ENCODE data around the gene TCF4. TPM values are rescaled to one million over a fixed set of nuclear protein-coding genes. Genes with fewer than 3 reads are reported as not detected.

The TCF4 gene
- total and polyA plus RNA-seq, 2 donors (not counting 3 experiments of a cell fraction or from before 2014, with no cell fraction given) = 183 to 390 TPM

- no TSS peak for BruUV-seq (replicated peaks)
- Histone ChIP-seq H3K4me1 (ENCODE audit: control insufficient read depth, extremely low read depth, insufficient read depth, low read length) (peaks cover 6% of the 10 kb centered on the region), H3K9me1 (replicated peaks; ENCODE audit: control insufficient read depth, extremely low read depth, insufficient read depth, low read length) (no peaks in the 10 kb centered on the region), H3K9ac (replicated peaks; ENCODE audit: extremely low read depth, insufficient read depth, low read length) (no peak overlapping the region), H3K4me2 (ENCODE audit: insufficient read depth, low read length) (no peak overlapping the region), H3K36me3 (ENCODE audit: control insufficient read depth in 2 of 2, extremely low read depth in 1 of 2, insufficient read depth in 2 of 2, low read length in 2 of 2) (no peaks in the 10 kb centered on the region), H2AFZ (ENCODE audit: low read depth, low read length) (no peak overlapping the region), H4K20me1 (replicated peaks; ENCODE audit: control insufficient read depth, extremely low read depth, insufficient read depth, low read length) (no peaks in the 10 kb centered on the region), H3K9me3 (replicated peaks; ENCODE audit: control insufficient read depth, insufficient read depth, low read length) (no peaks in the 10 kb centered on the region), H3K27ac (ENCODE audit: insufficient read depth, low read depth, low read length) (no peak overlapping the region), H3K4me3 (replicated peaks in 1 of 3; ENCODE audit: insufficient read depth in 1 of 3, low read depth in 1 of 3, low read length in 3 of 3) (no peak overlapping the region), H3K27me3 (ENCODE audit: control insufficient read depth in 2 of 2, insufficient read depth in 2 of 2, low read length in 2 of 2) (no peaks in the 10 kb centered on the region), H3K79me2 (ENCODE audit: control insufficient read depth, insufficient read depth, low read length) (peaks cover 25% of the 10 kb centered on the region)
- ChIA-PET POLR2A (no interaction called here), CTCF (no interaction called here)
- TF ChIP-seq CTCF (IDR thresholded peaks at IDR 0.05; ENCODE audit: extremely low read depth in 1 of 2, insufficient read depth in 1 of 2, low read depth in 1 of 2, low read length in 2 of 2) (no peak), POLR2AphosphoS5 (IDR thresholded peaks at IDR 0.05; ENCODE audit: insufficient read depth, low read depth, low read length) (no peak), MYC (IDR thresholded peaks at IDR 0.05; ENCODE audit: low read depth, low read length) (no peak), JUN (IDR thresholded peaks at IDR 0.05; ENCODE audit: borderline replicate concordance, insufficient read depth, insufficient read length, low read depth) (no peak), FOS (IDR thresholded peaks at IDR 0.05; ENCODE audit: borderline replicate concordance, insufficient read depth, low read length) (no peak), GATA2 (IDR thresholded peaks at IDR 0.05; ENCODE audit: insufficient read depth, insufficient read length, low read depth, low read length) (no peak), MAX (IDR thresholded peaks at IDR 0.05; ENCODE audit: insufficient read depth, insufficient read length) (no peak), POLR2A (IDR thresholded peaks at IDR 0.05; ENCODE audit: low read depth, low read length) (no peak), EZH2 (IDR thresholded peaks at IDR 0.05; ENCODE audit: borderline replicate concordance, low read depth, low read length, severe bottlenecking) (no peak)
- FAIRE-seq = no peak
- DNase-seq (ENCODE audit: low read depth, low spot score) = no peak
- dilution Hi-C loops (cut with MboI; ENCODE audit: extremely low pct_ligation_motif_present, low sequenced_read_pairs) (no loop called here), intact Hi-C loops (cut with micrococcal nuclease) (no loop called here)
These were observed 63.5 kb downstream of the TCF4 start for GRCh38 chr18:55524353-55525073.
